ENCODE results near the gene KRT8. TPM values are rescaled to one million over a fixed set of nuclear protein-coding genes. Genes with fewer than 3 reads are reported as not detected.
A peak's percentile ranks its signal among the peaks of the same experiment; 100 is the strongest.

The KRT8 gene
- polyA plus RNA-seq, 10 donors, result 1.7 to 28.7 (median 3.8) TPM

DNA sequence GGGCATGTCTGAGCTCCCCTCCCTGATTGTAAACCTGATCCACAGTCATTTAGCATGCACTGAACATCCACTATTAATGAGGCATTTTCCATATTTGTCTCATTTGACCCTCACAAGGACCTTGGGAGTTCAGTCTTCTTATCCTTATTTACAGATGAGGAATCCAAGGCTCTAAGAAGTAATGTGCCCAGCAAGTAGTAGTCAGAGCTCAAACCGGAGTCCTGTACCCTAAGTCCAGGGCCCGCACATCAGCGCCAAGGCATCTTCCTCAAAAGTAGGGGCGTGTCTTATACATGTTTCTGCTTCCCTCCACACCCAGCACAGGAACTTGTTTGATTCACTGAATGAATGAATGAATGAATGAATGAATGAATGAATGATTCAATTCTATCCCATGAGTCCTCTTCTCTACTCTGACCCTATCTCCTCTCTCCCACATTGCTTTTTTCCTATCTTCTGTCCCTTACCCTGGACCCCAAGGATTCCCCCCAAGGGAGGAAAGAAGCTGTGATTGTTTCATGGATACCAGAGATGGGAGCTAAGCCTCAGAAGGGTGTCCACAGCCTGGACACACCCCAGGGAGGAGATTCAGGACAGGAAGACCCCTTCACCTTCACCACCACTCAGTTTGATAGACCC is 21.8 kb upstream of the KRT8 start:
- no peak for DNase-seq

DNA sequence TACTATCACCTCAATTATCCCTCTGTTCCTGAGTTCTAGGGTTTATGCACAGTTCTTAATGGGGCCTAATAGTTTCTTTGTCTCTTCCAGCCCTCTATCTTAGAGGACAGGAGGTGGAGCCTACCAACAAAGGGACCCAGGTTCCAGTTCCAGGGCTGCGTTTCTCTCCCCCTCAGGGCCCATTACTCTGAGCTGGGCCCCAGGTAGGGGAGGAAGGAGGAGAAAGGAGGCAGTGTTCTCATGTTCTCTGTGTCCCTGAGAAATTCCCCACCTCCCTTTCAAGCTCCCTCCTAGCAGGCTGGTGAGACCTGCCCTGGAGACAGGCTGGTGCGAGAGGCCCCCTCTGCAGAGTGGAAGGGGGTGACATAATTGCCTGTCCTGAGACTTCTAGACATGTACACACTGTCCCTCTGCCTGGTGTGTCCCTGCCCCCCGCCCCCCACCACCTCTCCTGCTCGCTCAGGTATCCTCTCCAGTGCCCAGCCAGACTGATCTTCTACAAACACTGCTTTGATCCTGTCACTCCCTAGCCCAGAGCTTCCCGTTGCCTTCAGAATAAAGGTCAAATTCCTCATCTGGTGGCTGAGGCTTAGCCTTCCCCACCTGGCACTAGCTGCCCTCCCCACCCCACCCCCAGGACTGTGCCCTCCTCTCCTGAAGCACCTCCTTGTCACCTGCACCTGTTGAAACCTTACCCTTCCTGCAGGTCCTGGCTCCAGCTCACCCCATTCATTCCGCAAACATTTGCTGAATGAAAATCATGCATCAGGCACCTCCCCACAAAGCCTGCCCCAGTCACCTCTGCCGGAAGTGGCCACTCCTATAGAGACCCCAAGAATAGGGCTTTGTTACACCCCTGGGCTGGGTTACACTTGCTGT is 21.1 kb upstream of the KRT8 start:
- DNase-seq, result no peak

DNA sequence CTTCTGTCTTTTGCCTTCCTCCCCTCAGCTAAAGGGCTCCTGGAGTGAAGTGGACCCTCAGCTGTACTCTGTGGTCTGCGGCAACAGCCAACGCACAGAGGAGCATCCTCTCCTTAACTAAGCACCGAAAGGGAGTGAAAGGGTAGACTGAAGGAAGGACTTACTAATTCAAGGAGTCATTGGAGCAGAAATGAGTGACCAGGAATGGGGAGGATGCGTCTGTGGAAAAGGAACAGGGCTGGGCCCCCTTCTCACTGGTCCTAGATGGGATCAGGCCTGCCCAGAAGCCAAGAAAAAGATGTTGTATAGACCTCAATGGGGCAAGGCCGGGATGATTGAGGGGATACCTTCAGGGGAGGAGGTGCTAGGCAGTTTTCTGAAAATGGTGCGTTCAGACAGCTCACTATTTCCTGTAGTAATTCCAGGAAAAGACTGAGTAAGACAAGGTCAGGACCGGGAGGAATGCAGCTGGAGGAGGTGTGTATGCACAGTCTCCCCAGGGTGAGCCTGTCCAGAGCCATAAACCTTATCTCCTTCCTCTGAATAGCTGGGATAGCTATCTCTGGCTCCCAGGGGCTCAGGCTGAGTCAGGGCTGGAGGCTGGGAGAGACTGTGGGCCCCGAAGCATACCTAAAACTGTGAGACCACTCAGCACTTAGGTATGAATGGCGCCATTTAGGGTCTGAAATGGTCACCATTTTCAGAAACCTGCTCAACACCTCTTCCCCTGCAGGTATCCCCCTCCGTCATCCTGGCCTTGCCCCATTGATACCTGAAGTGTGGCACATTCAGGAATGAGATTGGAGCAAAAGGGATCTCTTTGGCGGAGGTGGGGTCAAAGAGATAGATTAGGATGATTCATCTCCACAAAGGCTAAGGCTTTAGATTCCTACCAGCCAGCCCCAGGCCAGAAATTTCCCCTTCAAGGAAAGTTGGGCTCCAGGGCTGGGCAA is 20.2 kb upstream of the KRT8 start:
- DNase-seq, result peak in 1 of 3 donors; percentile 93

DNA sequence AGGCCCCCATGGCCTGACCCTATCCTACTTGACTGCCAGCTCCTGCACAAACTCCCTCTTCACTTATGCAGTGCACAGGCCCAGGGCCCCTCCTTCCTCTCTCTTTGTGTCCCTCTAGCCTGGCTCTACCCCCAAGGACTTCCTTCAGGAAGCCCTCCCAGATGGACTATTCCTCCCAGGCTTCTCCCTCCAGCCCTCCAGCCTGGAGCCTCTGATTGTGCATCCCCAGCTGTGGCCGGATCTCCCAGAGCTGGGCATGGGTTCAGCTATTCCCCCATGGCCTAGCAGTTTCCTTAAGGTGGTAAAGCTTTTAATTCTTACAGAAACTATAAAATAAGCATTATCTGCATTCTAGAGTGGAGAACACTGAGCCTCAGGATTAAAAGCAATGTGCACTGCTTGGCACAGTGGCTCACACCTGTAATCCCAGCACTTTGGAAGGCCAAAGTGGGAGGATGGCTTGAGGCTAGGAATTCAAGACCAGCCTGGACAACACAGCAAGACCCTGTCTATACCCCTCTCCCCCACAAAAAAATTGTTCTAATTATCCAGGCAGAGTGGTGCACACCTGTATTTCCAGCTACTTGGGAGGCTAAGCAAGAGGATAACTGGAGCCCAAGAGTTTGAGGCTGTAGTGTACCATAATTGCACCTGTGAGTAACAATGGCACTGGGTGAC is 16.8 kb upstream of the KRT8 start:
- DNase-seq, result no peak

DNA sequence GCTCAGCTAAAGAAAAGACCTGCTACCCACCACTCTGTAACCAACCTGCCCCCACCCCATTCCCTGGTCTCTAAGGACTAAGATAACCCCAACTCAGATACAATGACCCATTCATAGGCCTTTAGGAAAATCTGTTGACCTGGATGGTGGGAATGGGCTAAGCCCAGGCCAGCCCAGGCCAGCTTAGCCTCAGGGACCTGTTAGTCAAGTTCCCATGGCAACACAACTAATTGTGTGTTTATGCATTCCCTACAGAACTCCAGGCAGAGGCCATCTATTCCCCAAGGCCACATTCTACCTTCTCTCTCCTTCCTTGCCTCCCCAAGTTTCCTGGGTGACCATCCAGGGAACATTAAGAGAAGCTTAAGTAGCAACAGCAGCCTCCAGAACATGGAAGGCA is 16.1 kb upstream of the KRT8 start:
- no peak for DNase-seq

DNA sequence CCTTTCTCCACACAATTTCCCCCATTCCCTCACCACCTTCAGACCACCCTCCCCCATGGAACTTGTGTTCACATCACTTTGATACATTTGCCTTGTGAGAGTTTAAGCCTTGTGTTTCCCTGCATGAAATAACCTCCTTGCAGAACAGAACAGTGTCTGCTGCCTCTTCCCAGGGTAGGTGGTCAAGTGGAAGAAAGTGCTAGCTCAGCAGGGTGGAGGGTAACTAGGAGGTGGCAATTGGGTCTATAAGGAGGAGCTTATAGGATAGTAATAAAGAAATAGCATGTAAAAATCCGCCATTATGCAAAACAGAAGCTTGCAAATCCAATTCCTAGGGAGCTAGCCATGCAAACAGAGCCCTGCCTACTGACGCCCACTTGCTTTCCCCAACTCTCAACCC is 13.9 kb upstream of the KRT8 start:
- DNase-seq, result no peak

DNA sequence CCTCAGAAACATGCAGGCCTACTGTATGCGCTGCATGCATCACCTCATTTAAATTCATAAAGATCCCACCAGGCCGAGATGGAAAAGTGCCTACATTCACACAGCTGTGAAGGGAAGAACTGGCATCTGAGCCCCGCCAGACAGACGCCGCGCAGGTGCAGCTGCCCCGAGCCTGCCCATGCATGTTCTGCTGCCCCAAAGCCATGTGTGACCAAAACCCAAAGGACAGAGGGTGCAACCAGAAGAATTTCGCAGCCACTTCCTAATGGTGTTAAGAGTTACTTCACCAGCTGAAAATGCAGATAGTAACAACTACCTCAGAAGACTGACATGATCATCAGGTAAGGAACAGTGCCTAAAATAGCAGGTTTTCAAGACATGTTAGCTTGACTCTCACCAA is 13.5 kb upstream of the KRT8 start:
- no peak for DNase-seq

DNA sequence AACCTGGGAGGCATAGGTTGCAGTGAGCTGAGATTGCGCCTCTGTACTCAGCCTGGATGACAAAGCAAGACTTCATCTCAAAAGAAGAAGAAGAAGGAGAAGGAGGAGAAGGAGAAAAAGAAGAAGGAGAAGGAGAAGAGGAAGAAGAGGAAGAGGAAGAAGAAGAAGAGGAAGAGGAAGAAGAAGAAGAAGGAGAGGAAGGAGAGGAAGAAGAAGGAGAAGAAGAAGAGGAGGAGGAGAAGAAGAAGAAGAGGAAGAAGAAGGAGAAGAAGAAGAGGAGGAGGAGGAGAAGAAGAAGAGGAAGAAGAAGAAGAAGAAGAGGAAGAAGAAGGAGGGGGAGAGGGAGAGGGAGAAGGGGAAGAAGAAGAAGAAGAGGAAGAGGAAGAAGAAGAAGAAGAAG is 12.9 kb upstream of the KRT8 start:
- DNase-seq, result no peak

DNA sequence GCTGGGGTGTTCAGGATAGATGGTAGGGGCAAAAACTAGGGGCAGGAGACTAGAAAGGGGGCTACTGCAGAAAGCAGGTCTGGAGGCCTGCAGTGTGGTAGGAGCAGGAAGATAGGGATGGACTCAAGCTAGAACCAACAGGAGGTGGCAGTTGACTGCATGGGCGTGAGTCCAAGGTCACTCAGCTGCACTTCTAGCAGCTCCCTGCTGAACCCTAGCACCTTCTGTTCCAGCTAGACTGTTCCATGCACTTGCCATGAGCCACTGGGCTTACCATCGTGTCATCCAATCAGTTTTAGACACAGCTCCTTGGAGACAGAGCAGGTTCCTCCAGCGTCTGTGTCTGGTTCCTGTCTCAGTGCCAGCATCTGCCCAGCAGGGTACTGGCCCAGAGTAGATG is 11.3 kb upstream of the KRT8 start:
- DNase-seq, result no peak

DNA sequence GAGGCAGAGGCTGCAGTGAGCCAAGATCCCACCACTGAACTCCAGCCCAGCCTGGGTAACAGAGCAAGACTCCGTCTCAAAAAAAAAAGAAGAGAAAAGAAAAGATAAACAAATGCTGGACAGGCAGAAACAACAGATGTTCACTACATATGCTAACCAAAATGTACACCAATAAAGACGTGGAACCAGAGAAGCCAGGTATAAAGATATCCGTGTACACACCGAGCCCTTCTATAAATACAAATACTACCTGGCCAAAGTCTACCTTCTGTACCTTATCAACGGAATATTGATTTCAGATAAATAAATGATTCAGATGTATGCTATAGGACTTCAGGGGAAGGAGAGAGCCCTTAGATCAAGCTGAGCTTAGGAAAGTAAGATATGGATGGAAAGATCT is 10.8 kb upstream of the KRT8 start:
- DNase-seq, result no peak

DNA sequence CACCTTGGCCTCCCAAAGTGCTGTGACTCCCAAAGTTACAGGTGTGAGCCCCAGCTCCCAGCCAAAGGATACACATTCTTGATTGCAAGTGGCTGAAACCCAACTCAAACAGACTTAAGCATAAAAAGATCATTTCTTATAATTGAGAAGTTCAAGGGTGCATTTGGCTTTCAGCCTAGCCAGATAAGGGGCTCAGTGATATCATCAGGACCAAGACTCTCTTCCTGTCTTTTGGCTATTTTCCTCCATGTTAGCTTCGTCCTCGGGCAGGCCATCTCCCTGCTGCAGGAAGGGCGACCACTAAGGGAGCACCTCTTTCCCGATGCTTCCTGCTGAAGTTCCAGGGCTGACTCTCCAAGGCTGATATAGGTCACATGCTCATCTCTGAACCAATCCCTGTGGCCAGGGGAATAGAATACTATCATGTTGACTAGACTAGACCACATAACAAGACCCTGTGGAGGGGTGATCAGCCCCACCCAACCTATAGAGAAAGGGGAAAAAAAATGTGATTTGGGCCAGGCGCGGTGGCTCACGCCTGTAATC is 9.8 kb upstream of the KRT8 start:
- DNase-seq, result no peak

DNA sequence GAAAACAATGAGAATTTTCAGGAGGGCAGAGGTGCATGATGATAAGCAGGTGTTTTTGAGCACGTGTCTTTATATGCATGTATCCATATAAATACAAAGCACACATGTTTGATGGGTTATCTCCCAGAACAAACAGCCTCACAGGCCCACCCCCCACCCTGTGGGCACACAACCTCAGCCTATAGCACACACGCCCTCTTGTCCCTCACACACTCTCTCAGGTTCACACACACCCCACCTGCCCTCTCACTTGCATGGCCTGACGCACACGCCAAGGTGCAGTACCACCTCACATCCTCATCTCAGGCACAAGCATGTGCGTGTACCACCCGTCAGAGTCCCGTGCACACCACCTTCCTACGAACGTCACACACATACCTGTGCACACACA is 8.6 kb upstream of the KRT8 start:
- no peak for DNase-seq

DNA sequence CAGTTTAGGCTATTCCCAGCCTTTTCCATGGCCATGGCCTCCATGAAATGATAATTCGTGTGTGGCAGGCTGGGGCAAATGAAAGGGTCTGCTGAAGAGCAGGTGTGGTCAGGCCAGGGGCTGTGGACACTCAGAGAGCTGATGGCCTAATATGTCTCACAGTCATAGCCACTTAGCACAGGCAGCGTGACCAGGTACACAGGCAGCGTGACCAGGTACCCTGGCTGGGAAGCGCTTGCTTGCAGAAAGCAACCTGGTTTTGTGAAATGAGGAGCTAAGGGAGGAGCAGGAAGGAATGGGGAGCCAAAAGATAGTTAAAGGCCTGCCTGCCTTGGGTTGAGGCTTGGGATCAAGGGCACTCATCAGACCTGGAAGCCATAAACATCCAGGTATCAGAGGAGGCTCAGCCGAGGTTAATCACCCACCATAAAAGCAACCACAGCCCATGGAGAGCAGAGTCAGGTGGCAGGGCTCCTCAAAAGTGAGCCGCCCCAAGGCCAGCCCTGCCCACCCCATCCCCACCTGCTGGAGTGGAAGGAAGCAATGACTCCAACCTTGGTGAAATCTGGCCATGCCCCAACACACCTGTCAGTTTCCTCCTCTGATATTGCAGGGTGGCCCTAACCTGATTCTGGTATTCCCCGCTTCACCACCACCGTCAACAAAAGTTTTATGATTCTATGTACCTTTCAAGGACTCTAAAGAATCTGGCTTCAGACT is 8.0 kb upstream of the KRT8 start:
- DNase-seq, result no peak

DNA sequence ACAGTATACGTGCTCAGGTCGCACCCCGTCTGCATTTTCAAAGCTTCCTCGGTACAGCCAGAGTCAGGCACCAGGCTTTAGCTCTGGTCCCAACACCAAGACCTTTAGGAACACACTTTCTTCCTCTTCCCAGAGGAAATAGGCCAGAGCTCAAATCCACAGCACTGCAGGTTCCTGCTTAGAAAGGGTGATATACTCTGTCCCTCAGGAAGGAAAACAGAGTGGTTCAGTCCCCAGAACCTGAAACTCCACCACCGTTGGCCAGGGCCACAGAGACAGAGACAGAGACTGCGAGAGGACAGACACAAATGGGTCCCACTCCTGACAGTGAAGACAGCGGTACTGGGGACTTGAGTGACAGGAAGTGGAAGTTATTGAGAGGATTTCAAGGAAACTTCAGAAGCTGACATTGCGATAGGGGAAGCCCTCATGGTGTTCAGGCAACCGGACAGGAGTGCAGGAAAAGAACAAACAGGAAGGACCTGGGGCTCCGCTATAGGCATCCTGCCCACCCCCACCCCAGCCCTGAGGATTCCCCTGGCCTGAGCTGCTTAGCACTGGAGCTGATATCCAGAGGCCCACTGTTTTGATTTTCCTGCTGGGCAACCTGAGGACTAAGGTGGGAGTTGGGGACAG is 5.5 kb upstream of the KRT8 start:
- no peak for DNase-seq

DNA sequence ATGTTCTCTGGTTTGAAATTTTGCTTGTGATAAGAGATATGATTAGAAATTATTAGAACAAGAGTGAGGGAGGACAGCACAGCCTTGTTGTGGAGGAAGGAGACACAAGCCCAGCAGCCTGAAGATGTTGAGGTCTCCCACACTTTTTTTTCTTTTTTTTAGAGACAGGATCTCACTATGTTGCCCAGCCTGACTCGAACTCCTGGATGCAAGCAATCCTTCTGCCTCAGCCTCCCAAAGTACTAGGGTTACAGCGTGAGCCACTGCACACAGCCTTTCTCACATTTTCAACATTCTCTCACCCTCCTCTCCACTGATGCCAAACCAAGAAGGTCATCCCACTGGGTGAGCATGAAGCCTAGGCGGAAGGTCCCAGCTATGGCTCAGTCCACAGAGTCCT is 4.9 kb upstream of the KRT8 start:
- DNase-seq, result no peak

DNA sequence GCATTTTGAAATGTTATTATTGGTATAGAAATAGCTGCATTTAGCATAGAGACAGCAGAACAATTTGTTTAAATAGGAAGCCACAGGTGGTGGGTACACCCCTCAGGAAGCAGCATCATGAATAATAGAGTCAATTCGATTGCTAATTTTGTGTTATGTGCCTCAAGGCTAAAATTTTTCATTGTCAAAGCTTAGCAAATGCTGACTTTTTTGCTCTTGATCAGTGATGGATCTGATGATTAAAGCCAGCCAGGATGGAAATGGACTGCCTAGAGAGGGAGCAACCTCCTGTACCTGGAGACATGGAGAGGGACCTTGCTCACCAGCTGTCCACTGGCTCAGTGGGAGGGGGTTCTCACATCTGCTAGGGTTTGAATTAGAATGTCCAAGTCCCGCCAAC is 4.5 kb upstream of the KRT8 start:
- no peak for DNase-seq

DNA sequence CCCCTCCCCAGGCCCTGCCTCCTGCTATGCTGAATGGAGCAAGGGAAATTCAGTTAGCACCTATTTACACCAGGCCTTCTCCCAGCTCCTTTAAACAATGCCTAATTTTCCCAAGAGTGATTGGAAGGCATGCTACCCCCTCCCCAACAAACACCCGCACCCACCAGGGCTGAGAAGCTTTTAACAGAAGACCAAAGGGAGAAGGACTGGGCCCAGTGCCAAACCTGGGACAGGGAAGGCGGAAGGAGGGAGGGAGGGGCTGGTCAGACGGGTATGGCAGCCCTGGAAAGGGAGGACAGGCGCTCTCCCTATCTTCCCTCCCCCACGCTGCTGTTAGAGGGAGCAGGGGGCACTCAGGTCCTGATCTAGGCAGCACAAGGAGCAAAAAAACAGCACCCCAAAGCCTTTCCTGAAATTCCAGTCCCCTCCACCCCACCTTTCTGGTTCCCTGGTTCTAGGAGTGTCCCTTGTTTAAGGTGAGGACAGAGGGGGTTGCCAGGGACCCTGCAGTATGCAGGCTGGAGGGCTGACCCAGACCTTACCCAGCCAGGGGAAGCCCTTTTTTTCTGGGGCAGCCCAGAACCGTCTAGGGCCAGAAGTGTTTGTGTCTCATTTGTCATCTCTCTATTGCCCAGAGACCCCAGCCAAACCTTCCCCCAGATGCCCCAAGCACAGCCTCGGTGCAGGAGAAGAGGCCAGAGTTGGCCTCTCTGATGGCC is 2.4 kb upstream of the KRT8 start:
- DNase-seq, result no peak

DNA sequence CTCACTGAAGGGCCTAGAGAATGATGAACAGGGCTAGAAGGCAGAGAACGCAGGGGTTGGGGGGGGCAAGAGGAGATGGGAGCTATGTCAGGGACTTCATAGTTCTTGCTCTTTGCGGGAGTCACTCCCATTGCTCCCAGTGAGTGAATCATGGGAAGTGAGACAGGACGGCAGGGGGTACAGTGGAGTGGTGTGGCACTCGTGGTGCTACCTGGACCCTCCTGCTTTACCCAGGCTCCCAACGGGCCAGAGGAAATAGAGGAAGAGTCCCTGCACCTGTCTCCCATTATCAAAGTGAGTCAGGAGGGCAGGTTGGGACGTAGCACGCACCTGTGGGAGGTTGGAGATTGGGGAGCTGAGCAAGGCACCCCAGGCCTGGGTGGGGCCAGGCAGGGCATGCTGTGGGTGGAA is 1.3 kb upstream of the KRT8 start:
- no peak for DNase-seq

DNA sequence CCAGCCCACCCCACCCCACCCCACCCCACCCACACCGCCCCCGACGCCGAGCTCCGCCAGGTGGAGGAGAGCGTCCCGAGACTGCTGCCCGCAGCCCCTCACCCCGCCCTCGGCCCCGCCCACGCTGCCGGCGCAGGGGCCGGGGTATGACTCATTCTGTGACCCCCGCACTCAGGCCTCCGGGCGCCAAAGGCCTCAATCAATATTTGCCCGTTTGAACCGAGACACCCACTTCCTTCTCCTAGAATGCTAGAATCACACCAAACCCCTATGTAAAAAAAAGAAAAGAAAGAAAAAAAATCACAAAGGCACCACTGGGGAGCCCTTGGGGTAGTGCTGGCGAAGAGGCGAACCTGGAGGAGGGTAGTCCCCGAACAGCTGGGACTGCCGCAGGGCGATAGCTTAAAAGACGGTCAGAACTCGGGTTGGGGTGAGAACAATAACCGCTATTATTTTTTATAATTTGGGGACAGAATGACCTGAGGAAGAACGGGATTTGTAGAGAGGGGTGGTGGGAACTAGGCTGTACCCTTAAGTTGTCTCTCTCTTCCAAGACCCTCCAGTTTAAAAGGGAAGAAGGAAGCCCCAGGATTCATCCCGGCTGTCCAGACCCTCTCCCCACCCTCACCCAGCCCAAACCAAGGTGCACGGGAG is 894 bp downstream of the KRT8 start:
- DNase-seq, result peak in 1 of 3 donors; percentile 48

All from muscle of back (tissue), 11 donors.